Measurements from ENCODE around the gene TMEM106B.
"Not testable (repeated sequence)": the region's sequence is repeated elsewhere in the genome, so short reads cannot be mapped to it uniquely, and the experiment has no call there.

Gene TMEM106B

GRCh38 chr7:12211054-12211710 lies at the start of gene TMEM106B:
TMEM106B (plus strand) TSS chr7:12211294; CDS start chr7:12214811, 3,517 bp downstream.
- DNase-seq = peak; percentile 96

- no peak for DNase-seq
Observed at GRCh38 chr7:12162415-12163113, 48.5 kb upstream of the TMEM106B start.

- not testable (repeated sequence) for DNase-seq
Observed at GRCh38 chr7:12168065-12168464, 43.0 kb upstream of the TMEM106B start.

- DNase-seq = peak; percentile 2
Observed at GRCh38 chr7:12169981-12170820, 40.9 kb upstream of the TMEM106B start.

- no peak for DNase-seq
Observed at GRCh38 chr7:12173671-12174070, 37.4 kb upstream of the TMEM106B start.

- no peak for DNase-seq
Observed at GRCh38 chr7:12174931-12175330, 36.2 kb upstream of the TMEM106B start.

- no peak for DNase-seq
Observed at GRCh38 chr7:12178317-12178716, 32.8 kb upstream of the TMEM106B start.

GRCh38 chr7:12194426-12194825 lies 16.7 kb upstream of the TMEM106B start:
- no peak for DNase-seq

GRCh38 chr7:12196386-12196785 lies 14.7 kb upstream of the TMEM106B start:
- no peak for DNase-seq

GRCh38 chr7:12199363-12199762 lies 11.7 kb upstream of the TMEM106B start:
- DNase-seq = no peak

GRCh38 chr7:12207046-12207445 lies 4.0 kb upstream of the TMEM106B start:
- no peak for DNase-seq

- no peak for DNase-seq
Observed at GRCh38 chr7:12209221-12209620, 1.9 kb upstream of the TMEM106B start.

GRCh38 chr7:12210179-12211053 lies 678 bp upstream of the TMEM106B start:
- DNase-seq = peak; percentile 64

- DNase-seq = no peak
Observed at GRCh38 chr7:12211711-12212485, 804 bp downstream of the TMEM106B start.

GRCh38 chr7:12217311-12217710 lies 6.2 kb downstream of the TMEM106B start:
- DNase-seq = no peak

GRCh38 chr7:12220389-12221046 lies 9.4 kb downstream of the TMEM106B start:
- DNase-seq = no peak

- no peak for DNase-seq
Observed at GRCh38 chr7:12221414-12221813, 10.3 kb downstream of the TMEM106B start.

GRCh38 chr7:12222889-12223579 lies 11.9 kb downstream of the TMEM106B start:
- DNase-seq = no peak

GRCh38 chr7:12225017-12225416 lies 13.9 kb downstream of the TMEM106B start:
- not testable (repeated sequence) for DNase-seq

- DNase-seq = no peak
Observed at GRCh38 chr7:12226756-12227155, 15.7 kb downstream of the TMEM106B start.

GRCh38 chr7:12228024-12228423 lies 16.9 kb downstream of the TMEM106B start:
- DNase-seq = no peak
